Peyer's patch (tissue), 4 donors: ENCODE measurements around the gene TLE5. TPM values are rescaled to one million over a fixed set of nuclear protein-coding genes. Genes with fewer than 3 reads are reported as not detected.

Experiments used
- DNase-seq, 3 donors: peaks; one replicate each; pipeline ENCODE4 v3.0.0-alpha.2; 2017 to 2019
- H3K27ac ChIP-seq, 4 donors: fragments of 200-600 bp; sonication (generic); one replicate each; pipeline ENCODE4 v1.5.1; 2016 to 2019
- H3K27me3 ChIP-seq, 2 donors: fragments of 200-600 bp; sonication (generic); one replicate each; pipeline ENCODE4 v1.5.1; 2019
- H3K36me3 ChIP-seq, 3 donors: fragments of 200-600 bp; sonication (generic); one replicate each; pipeline ENCODE4 v1.5.1; 2016 to 2019
- H3K4me1 ChIP-seq, 4 donors: fragments of 200-600 bp; sonication (generic); one replicate each; pipeline ENCODE4 v1.5.1; 2016 to 2019
- H3K4me3 ChIP-seq, 4 donors: fragments of 200-600 bp; sonication (generic); 1 replicate in 3 of 4; 2 replicates in 1 of 4; pipeline ENCODE4 v1.5.1; 2016 to 2019; ENCODE audit warnings: mild to moderate bottlenecking in 1 of 4
- H3K9me3 ChIP-seq, 4 donors: fragments of 200-600 bp; sonication (generic); one replicate each; pipeline ENCODE4 v1.5.1; 2016 to 2019; ENCODE audit warnings: mild to moderate bottlenecking in 1 of 4
- POLR2A ChIP-seq, 2 donors: fragments of 450-650 bp; IDR thresholded peaks; one replicate each; pipeline ENCODE4 v1.5.1; 2017; ENCODE audit warnings: antibody characterized with exemption in 2 of 2, mild to moderate bottlenecking in 2 of 2, moderate library complexity in 2 of 2
- total RNA-seq, 4 donors: library from RNA; depleted of rRNA; stranded (reverse); fragments of >200 nt; gene quantifications; one replicate each; pipeline ENCODE4 v1.1.0, GENCODE V29; 2016
- TF ChIP-seq, protein P1 (sequence below), 6 experiments: fragments of 450-650 bp in 4 of 6; fragments of 200-600 bp in 2 of 6; sonication (generic) in 1 of 6; IDR thresholded peaks; one replicate each; pipeline ENCODE4 v1.5.1; 2017 to 2019; ENCODE audit warnings: antibody characterized with exemption in 6 of 6, mild to moderate bottlenecking in 3 of 6, moderate library complexity in 1 of 6

The TLE5 gene
- total RNA-seq, 4 donors from 2014 or later = 134 to 366 (median 289) TPM

DNA sequence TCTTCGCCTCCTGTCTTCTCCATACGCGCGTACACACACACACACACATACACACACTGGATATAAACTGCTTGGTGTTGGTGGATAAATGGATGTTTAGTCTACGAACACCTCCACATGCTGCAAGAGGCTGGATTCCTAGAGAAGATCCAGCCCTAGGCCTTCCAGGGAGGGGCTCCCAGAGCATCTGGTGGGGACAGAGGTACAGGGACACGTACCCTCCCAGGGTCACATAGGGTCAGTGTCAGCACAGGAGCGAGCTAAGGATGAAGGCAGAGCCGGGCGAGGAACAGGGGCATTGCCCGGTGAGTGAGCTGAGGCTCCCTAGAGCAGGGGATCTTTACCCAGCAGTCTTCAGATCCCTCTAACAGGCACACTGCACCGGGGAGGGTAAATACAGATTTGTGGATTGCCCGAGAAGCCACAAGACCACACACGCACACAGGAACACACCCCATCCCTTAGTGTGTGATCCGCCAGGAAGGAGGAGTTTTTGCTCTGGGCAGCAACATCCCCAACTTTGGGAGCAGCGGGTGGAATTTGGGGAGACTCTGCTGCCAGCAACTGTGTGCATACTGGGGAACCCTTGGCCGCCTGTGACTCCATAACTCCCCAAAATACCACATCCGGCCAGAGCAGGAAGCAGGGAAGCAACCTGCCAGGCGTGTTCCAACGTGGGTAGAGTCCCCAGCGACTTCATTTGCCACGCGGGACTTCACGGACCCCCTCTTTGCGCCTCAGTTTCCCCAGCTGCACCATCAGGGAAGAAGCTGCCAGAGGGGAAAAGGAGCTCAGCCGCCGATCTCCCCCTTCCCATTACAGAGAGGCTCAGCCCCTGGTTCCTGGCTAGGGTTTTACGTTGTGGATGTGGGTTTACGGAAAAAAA is 27.4 kb downstream of the TLE5 start:
- peak; percentile 50 to 73 (median 66) for DNase-seq
- Histone ChIP-seq H3K4me3 (peak overlapping the region; percentile 42 to 67 (median 62)), H3K9me3 (no peaks in the 10 kb centered on the region), H3K36me3 (no peaks in the 10 kb centered on the region), H3K27me3 (no peaks in the 10 kb centered on the region), H3K4me1 (peaks cover 0 to 19% (median 6%) of the 10 kb centered on the region in 4 donors), H3K27ac (peak overlapping the region; percentile 77 to 94 (median 87))
- TF ChIP-seq, protein P1, sequence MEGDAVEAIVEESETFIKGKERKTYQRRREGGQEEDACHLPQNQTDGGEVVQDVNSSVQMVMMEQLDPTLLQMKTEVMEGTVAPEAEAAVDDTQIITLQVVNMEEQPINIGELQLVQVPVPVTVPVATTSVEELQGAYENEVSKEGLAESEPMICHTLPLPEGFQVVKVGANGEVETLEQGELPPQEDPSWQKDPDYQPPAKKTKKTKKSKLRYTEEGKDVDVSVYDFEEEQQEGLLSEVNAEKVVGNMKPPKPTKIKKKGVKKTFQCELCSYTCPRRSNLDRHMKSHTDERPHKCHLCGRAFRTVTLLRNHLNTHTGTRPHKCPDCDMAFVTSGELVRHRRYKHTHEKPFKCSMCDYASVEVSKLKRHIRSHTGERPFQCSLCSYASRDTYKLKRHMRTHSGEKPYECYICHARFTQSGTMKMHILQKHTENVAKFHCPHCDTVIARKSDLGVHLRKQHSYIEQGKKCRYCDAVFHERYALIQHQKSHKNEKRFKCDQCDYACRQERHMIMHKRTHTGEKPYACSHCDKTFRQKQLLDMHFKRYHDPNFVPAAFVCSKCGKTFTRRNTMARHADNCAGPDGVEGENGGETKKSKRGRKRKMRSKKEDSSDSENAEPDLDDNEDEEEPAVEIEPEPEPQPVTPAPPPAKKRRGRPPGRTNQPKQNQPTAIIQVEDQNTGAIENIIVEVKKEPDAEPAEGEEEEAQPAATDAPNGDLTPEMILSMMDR (IDR thresholded peaks at IDR 0.05) = no peak
- TF ChIP-seq POLR2A (IDR thresholded peaks at IDR 0.05) = no peak

DNA sequence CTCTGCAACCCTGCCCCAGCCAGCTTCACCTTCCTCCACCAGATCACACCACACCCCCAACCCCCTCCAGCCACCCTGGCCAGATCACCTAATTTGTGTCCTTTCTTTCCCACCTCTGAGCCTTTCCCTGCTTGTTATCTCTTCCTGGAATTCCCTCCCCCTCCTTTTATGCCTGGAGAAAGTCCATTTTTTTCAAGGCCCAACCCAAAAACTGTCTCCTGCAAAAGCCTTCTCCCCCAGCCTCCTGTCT is 28.0 kb downstream of the TLE5 start:
- H3K27me3 ChIP-seq = no peaks in the 10 kb centered on the region
- H3K27ac ChIP-seq = no peak overlapping the region
- H3K4me3 ChIP-seq = no peak overlapping the region
- no peaks in the 10 kb centered on the region for H3K36me3 ChIP-seq
- no peaks in the 10 kb centered on the region for H3K9me3 ChIP-seq
- no peak for DNase-seq
- no peak for TF ChIP-seq POLR2A (IDR thresholded peaks at IDR 0.05)
- TF ChIP-seq, protein P1 (IDR thresholded peaks at IDR 0.05) = no peak
- peaks cover 0 to 24% (median 6%) of the 10 kb centered on the region in 4 donors for H3K4me1 ChIP-seq

DNA sequence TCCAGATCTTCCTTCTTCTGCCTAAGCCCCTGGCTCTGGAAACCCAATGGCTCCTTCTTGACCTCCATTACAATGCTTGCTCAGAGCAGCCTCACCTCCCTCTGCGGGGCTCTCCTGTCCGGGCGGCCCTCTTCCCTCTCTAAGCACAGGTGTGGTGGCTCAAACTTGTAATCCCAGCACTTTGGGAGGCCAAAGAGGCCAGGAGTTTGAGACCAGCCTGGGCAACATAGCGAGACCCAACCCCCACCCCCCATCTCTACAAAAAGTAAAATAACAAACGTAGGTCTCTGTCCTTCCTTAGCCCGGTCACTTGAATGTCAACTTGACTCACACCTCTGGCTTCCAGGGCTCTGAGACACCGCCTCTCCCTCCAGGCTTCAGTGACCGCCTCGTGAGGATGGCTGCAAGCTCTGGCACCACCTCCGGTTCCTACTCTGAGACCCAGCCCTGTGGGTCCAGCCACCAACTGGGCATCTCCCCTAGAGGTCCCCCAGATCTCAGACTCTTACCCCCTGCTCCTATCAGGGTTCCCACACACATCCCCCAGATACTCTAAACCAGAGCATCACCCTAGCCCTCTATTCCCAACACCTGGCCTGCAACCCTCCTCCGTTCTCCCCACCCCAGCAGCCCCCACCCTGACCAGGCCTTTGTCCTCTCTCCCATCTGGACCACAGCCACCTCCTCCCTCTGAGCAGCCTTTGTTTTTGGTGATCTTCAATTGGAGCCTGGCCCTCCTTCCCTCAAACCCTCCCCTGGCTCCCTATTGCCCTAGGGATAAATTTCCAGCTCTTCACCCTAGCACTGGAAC is 28.5 kb downstream of the TLE5 start:
- no peak for TF ChIP-seq POLR2A (IDR thresholded peaks at IDR 0.05)
- TF ChIP-seq, protein P1 (IDR thresholded peaks at IDR 0.05) = no peak
- H3K27me3 ChIP-seq = no peaks in the 10 kb centered on the region
- H3K9me3 ChIP-seq = no peaks in the 10 kb centered on the region
- no peak overlapping the region for H3K27ac ChIP-seq
- H3K36me3 ChIP-seq = no peaks in the 10 kb centered on the region
- no peak overlapping the region for H3K4me3 ChIP-seq
- DNase-seq = peak in 1 of 3 donors; percentile 42
- H3K4me1 ChIP-seq = peaks cover 0 to 26% (median 7%) of the 10 kb centered on the region in 4 donors

DNA sequence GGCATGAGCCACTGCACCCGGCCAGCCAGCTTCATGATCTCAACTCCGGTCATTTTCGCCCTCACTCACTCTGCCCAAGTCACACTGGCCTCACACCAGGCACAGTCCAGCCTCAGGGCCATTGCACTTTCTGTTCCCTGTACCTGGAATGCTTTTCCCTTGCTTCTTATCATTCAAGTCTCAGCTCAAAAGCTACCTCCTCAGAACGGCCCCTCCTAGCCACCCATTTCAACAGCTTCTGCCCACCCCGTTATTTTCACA is 30.8 kb downstream of the TLE5 start:
- DNase-seq = no peak
- no peak overlapping the region for H3K27ac ChIP-seq
- H3K36me3 ChIP-seq = no peaks in the 10 kb centered on the region
- no peaks in the 10 kb centered on the region for H3K9me3 ChIP-seq
- H3K4me1 ChIP-seq = peaks cover 0 to 30% (median 13%) of the 10 kb centered on the region in 4 donors
- no peaks in the 10 kb centered on the region for H3K27me3 ChIP-seq
- TF ChIP-seq POLR2A (IDR thresholded peaks at IDR 0.05) = no peak
- no peak overlapping the region for H3K4me3 ChIP-seq

DNA sequence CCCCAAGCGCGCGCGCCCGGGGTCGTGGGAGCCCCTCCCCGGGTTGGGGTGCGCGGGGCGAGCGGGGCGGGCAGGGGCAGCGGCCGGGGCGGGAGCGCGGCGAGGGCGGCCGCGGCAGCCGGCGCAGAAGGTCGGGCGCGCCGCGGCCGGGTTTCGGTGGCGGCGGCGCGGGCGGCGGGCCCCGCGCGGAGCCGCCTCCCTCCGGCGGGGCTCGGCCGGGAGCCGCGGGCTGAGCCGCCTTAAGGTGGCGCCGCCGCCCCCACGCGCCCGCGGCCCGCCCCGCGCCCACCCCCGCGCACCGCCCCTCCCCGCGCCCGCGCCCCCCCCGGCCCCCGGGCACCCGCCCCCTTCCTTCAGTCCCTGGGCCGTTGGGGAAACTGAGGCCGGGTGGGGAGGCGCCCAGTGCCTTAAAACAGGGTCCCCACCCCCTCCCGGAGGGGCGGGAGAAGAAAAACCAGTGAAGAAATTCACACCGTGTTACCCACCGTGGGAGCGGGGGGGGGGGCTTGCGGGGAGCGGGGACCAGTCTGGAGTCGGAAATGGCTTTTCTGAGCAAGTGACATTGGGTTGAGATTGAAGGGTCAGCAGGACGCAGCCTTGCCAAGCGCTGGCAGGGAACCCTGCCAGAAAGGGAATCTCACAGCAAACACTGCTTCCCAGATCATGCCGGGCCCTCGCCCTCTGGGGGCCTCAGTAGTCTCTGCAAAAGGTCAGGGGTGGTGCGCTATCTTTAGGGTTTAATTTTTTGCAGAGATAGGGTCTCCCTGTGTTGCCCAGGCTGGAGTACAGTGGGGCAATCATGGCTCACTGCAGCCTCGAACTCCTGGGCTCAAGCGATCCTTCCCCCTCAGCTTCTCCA is 33.0 kb downstream of the TLE5 start, which contains the start of gene TLE2:
Gene TLE2 (minus strand): TSS at position 216 of the 859 bp plus-strand sequence. CDS start 376 bp downstream, outside the sequence.
- Histone ChIP-seq H3K9me3 (no peaks in the 10 kb centered on the region), H3K36me3 (no peaks in the 10 kb centered on the region), H3K4me1 (peaks cover 0 to 24% (median 7%) of the 10 kb centered on the region in 4 donors), H3K27me3 (no peaks in the 10 kb centered on the region), H3K27ac (peak within 1 kb of the TSS in 3 of 4 donors; percentile 1 to 31 (median 12)), H3K4me3 (peak within 1 kb of the TSS; percentile 38 to 67 (median 58))
- peak in 1 of 3 donors; percentile 43 for DNase-seq
- TF ChIP-seq, protein P1 (IDR thresholded peaks at IDR 0.05) = no peak
- TF ChIP-seq POLR2A (IDR thresholded peaks at IDR 0.05) = no peak
